Measurements from ENCODE around the gene PDZD2. TPM values are rescaled to one million over a fixed set of nuclear protein-coding genes. Genes with fewer than 3 reads are reported as not detected.

PDZD2 gene
- total RNA-seq, 2 donors from 2014 or later = 6.6 to 14.6 TPM

DNA sequence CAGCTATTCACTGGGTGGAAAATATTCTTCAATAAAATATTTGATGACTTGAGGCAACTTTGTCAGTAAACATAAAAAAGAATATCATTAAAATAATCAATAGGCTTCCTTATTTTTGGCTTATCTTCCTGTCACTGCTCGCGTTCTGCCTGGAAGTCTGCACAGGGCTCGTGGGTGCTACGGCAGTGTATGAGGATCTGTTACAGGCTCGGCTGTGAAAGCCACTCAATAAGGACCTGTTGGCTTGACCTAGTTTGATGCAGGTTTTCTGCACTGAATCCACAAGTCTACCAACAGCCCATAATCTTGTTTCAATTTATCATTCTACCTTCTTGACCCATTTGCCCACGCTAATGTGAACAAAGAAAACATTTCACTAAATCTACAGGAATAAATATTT, 97.2 kb downstream of the PDZD2 start:
- Histone ChIP-seq H3K9me3 (ENCODE audit: control insufficient read depth, low read length) (no peaks in the 10 kb centered on the region), H3K27me3 (ENCODE audit: control insufficient read depth, insufficient read depth, low read length, poor library complexity, severe bottlenecking) (no peaks in the 10 kb centered on the region), H3K9ac (ENCODE audit: extremely low read depth, low read length, poor library complexity, severe bottlenecking) (no peak overlapping the region), H3K4me3 (ENCODE audit: low read length) (no peak overlapping the region), H3K27ac (ENCODE audit: low read depth, low read length) (no peak overlapping the region), H3K36me3 (ENCODE audit: control insufficient read depth, insufficient read depth, low read length) (no peaks in the 10 kb centered on the region), H3K4me1 (ENCODE audit: control insufficient read depth, insufficient read depth, low read length) (no peaks in the 10 kb centered on the region)
- Mint-ChIP-seq H3K4me1 (peaks cover 2% of the 10 kb centered on the region), H3K27me3 (ENCODE audit: insufficient read depth) (peaks cover 2% of the 10 kb centered on the region), H3K4me3 (no peak overlapping the region), H3K36me3 (ENCODE audit: low read depth) (no peaks in the 10 kb centered on the region), H3K9me3 (peaks cover 14% of the 10 kb centered on the region), H3K27ac (no peak overlapping the region)
- DNase-seq = no peak
- 84 to 98% methylated on average over 5 to 6 of the region's 6 CpGs for WGBS, 2 experiments (ENCODE audit: insufficient coverage in 1 of 2, insufficient read length in 1 of 2)
- TF ChIP-seq, protein P1, sequence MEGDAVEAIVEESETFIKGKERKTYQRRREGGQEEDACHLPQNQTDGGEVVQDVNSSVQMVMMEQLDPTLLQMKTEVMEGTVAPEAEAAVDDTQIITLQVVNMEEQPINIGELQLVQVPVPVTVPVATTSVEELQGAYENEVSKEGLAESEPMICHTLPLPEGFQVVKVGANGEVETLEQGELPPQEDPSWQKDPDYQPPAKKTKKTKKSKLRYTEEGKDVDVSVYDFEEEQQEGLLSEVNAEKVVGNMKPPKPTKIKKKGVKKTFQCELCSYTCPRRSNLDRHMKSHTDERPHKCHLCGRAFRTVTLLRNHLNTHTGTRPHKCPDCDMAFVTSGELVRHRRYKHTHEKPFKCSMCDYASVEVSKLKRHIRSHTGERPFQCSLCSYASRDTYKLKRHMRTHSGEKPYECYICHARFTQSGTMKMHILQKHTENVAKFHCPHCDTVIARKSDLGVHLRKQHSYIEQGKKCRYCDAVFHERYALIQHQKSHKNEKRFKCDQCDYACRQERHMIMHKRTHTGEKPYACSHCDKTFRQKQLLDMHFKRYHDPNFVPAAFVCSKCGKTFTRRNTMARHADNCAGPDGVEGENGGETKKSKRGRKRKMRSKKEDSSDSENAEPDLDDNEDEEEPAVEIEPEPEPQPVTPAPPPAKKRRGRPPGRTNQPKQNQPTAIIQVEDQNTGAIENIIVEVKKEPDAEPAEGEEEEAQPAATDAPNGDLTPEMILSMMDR (conservative IDR thresholded peaks at IDR 0.05) = no peak

DNA sequence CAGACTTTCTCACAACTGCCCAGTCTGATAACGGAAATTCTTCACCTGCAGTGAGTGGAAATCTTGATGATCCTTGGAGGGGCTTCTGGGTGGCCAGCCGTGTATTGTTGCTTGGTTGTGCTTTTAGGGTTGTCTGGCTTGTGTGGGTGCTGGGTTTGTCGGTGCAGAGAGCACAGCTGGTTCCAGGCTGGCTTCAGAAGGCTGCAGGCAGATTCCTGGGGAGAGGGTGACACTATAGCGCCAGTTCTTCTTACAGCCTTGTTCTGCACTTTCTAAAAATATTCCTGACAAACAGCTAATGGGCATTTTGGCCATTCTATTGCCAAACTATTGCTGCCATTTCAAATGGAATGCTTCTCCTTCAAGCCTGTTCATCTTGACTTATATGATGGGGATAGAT, 99.3 kb downstream of the PDZD2 start:
- DNase-seq = no peak
- Histone ChIP-seq H3K4me3 (ENCODE audit: low read length) (no peak overlapping the region), H3K36me3 (ENCODE audit: control insufficient read depth, insufficient read depth, low read length) (no peaks in the 10 kb centered on the region), H3K9me3 (ENCODE audit: control insufficient read depth, low read length) (no peaks in the 10 kb centered on the region), H3K9ac (ENCODE audit: extremely low read depth, low read length, poor library complexity, severe bottlenecking) (no peak overlapping the region), H3K4me1 (ENCODE audit: control insufficient read depth, insufficient read depth, low read length) (no peaks in the 10 kb centered on the region), H3K27ac (ENCODE audit: low read depth, low read length) (no peak overlapping the region), H3K27me3 (ENCODE audit: control insufficient read depth, insufficient read depth, low read length, poor library complexity, severe bottlenecking) (no peaks in the 10 kb centered on the region)
- peaks cover 2% of the 10 kb centered on the region for H3K27me3 Mint-ChIP-seq (ENCODE audit: insufficient read depth)
- H3K36me3 Mint-ChIP-seq (ENCODE audit: low read depth) = no peaks in the 10 kb centered on the region
- peaks cover 2% of the 10 kb centered on the region for H3K4me1 Mint-ChIP-seq
- peaks cover 14% of the 10 kb centered on the region for H3K9me3 Mint-ChIP-seq
- WGBS, 2 experiments (ENCODE audit: insufficient coverage in 1 of 2, insufficient read length in 1 of 2) = 91 to 100% methylated on average over 1 to 4 of the region's 4 CpGs
- H3K4me3 Mint-ChIP-seq = no peak overlapping the region
- TF ChIP-seq, protein P1 (conservative IDR thresholded peaks at IDR 0.05) = no peak
- no peak overlapping the region for H3K27ac Mint-ChIP-seq

DNA sequence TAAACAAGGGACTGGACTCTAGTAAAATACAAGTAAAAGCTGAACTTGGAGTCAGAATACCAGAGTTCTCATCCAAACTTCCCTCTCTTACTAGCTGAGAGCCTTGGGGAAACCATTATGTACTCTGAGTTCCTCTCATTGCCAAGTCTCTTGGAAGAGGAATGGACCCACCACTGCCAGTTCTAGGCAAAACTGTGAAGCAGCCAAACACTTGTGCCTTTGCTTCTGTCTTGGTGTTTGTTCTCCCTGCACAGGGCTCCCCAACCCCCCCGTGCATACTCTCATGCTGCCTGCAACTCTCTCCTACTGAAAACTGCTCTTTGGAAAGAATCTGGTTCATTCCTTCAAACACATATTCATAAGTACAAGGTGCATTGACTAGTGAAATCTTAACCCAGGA, 102.6 kb downstream of the PDZD2 start:
- Histone ChIP-seq H3K27me3 (ENCODE audit: control insufficient read depth, insufficient read depth, low read length, poor library complexity, severe bottlenecking) (no peaks in the 10 kb centered on the region), H3K27ac (ENCODE audit: low read depth, low read length) (no peak overlapping the region), H3K4me1 (ENCODE audit: control insufficient read depth, insufficient read depth, low read length) (no peaks in the 10 kb centered on the region), H3K9me3 (ENCODE audit: control insufficient read depth, low read length) (no peaks in the 10 kb centered on the region), H3K9ac (ENCODE audit: extremely low read depth, low read length, poor library complexity, severe bottlenecking) (no peak overlapping the region), H3K36me3 (ENCODE audit: control insufficient read depth, insufficient read depth, low read length) (no peaks in the 10 kb centered on the region), H3K4me3 (ENCODE audit: low read length) (no peak overlapping the region)
- 80 to 100% methylated on average over 1 of the region's 1 CpG for WGBS, 2 experiments (ENCODE audit: insufficient coverage in 1 of 2, insufficient read length in 1 of 2)
- Mint-ChIP-seq H3K27ac (no peak overlapping the region), H3K4me1 (no peaks in the 10 kb centered on the region), H3K9me3 (peaks cover 14% of the 10 kb centered on the region), H3K4me3 (no peak overlapping the region), H3K27me3 (ENCODE audit: insufficient read depth) (peaks cover 2% of the 10 kb centered on the region), H3K36me3 (ENCODE audit: low read depth) (no peaks in the 10 kb centered on the region)
- TF ChIP-seq, protein P1 (conservative IDR thresholded peaks at IDR 0.05) = no peak
- DNase-seq = no peak
